HepG2 (cell line): ENCODE measurements around the gene WFDC5. TPM values are rescaled to one million over a fixed set of nuclear protein-coding genes. Genes with fewer than 3 reads are reported as not detected.

Source experiments
- ATM ChIP-seq: fragments of 450-650 bp; IDR thresholded peaks from 2 replicates; pipeline ENCODE4 v1.7.1; 2017; ENCODE audit warnings: mild to moderate bottlenecking, borderline replicate concordance
- CCAR2 ChIP-seq: fragments of 200-400 bp; formaldehyde crosslinking; optimal IDR thresholded peaks from 2 replicates; pipeline ENCODE3; 2018; ENCODE audit warnings: low read depth, mild to moderate bottlenecking, low read length, moderate library complexity
- EEA1 ChIP-seq: sonication (generic); formaldehyde crosslinking; IDR thresholded peaks from 2 replicates; pipeline ENCODE4 v1.5.1; 2020; ENCODE audit warnings: mild to moderate bottlenecking, missing genetic modification reagents, borderline replicate concordance
- FOXJ3 ChIP-seq: sonication (generic); formaldehyde crosslinking; IDR thresholded peaks from 2 replicates; pipeline ENCODE4 v1.4.0; 2020; ENCODE audit warnings: missing genetic modification reagents, mild to moderate bottlenecking, borderline replicate concordance
- JUND ChIP-seq: sonication (generic); formaldehyde crosslinking; IDR thresholded peaks from 2 replicates; pipeline ENCODE4 v1.8.0; 2022; ENCODE audit warnings: mild to moderate bottlenecking, missing genetic modification reagents
- KLF9 ChIP-seq: IDR thresholded peaks from 2 replicates; pipeline ENCODE4 v1.6.1; 2016; ENCODE audit warnings: low read depth
- NR2C2 ChIP-seq: sonication (generic); formaldehyde crosslinking; IDR thresholded peaks from 2 replicates; pipeline ENCODE4 v1.4.0; 2020; ENCODE audit warnings: missing genetic modification reagents, mild to moderate bottlenecking, moderate library complexity, borderline replicate concordance
- REXO4 ChIP-seq: sonication (generic); formaldehyde crosslinking; IDR thresholded peaks from 2 replicates; pipeline ENCODE4 v1.8.0; 2022; ENCODE audit warnings: missing genetic modification reagents, mild to moderate bottlenecking, borderline replicate concordance
- RORA ChIP-seq: sonication (generic); formaldehyde crosslinking; IDR thresholded peaks from 2 replicates; pipeline ENCODE4 v1.5.0; 2020; ENCODE audit warnings: mild to moderate bottlenecking, missing genetic modification reagents, moderate library complexity
- SMAD9 ChIP-seq: sonication (generic); formaldehyde crosslinking; IDR thresholded peaks from 2 replicates; pipeline ENCODE4 v1.5.1; 2020; ENCODE audit warnings: mild to moderate bottlenecking, missing genetic modification reagents
- TMF1 ChIP-seq: sonication (generic); formaldehyde crosslinking; IDR thresholded peaks from 2 replicates; pipeline ENCODE4 v1.8.1; 2022; ENCODE audit warnings: low read depth, missing genetic modification reagents
- XRCC5 ChIP-seq: fragments of 200-400 bp; formaldehyde crosslinking; optimal IDR thresholded peaks from 2 replicates; pipeline ENCODE3; 2017; ENCODE audit warnings: mild to moderate bottlenecking, low read length
- ZBTB38 ChIP-seq: sonication (generic); formaldehyde crosslinking; IDR thresholded peaks from 2 replicates; pipeline ENCODE4 v1.5.1; 2020; ENCODE audit warnings: mild to moderate bottlenecking, missing genetic modification reagents
- ZFP36 ChIP-seq: fragments of 150-350 bp; IDR thresholded peaks from 2 replicates; pipeline ENCODE4 v1.6.1; 2018; ENCODE audit warnings: borderline replicate concordance, low read length, low read depth; ENCODE audit not compliant: partially characterized antibody
- ZNF577 ChIP-seq: sonication (generic); formaldehyde crosslinking; IDR thresholded peaks from 2 replicates; pipeline ENCODE4 v1.4.0; 2020; ENCODE audit warnings: mild to moderate bottlenecking, low read depth, missing genetic modification reagents, borderline replicate concordance
- ZNF879 ChIP-seq: sonication (generic); formaldehyde crosslinking; IDR thresholded peaks from 2 replicates; pipeline ENCODE4 v1.8.1; 2023; ENCODE audit warnings: missing genetic modification reagents
- polyA plus RNA-seq, 8 experiments: library from polyadenylated mRNA; depleted of rRNA in 3 of 8; stranded (reverse) in 7 of 8; unstranded in 1 of 8; fragments of >200 nt; fragmentation: Illumina TruSeq in 4 of 8; extraction: Trizol in 4 of 8; gene quantifications; 2 replicates each; pipeline versions ENCODE4 v1.2.1 to v1.2.3, GENCODE V29; 2011 to 2016; ENCODE audit warnings: low read depth in 4 of 8, missing spikeins in 1 of 8, mixed read lengths in 1 of 8; ENCODE audit not compliant: insufficient read depth in 1 of 8
- total RNA-seq, 5 experiments: library from RNA; depleted of rRNA; stranded (reverse); fragments of >200 nt; fragmentation: Illumina TruSeq; extraction: Trizol; gene quantifications; 2 replicates each; pipeline ENCODE4 v1.2.3, GENCODE V29; 2016; ENCODE audit warnings: low read depth in 1 of 5
- TF ChIP-seq, protein P1 (sequence below): fragments of 450-650 bp; IDR thresholded peaks from 2 replicates; pipeline ENCODE4 v1.6.1; 2017; ENCODE audit warnings: mild to moderate bottlenecking
- TF ChIP-seq, protein P2 (sequence below): sonication (generic); formaldehyde crosslinking; IDR thresholded peaks from 2 replicates; pipeline ENCODE4 v1.4.0; 2020; ENCODE audit warnings: mild to moderate bottlenecking, missing genetic modification reagents
- TF ChIP-seq, protein P3 (sequence below): sonication (generic); formaldehyde crosslinking; IDR thresholded peaks from 2 replicates; pipeline ENCODE4 v1.5.1; 2020; ENCODE audit warnings: missing genetic modification reagents, mild to moderate bottlenecking, borderline replicate concordance

The WFDC5 gene
- total and polyA plus RNA-seq, 2 of the 13 experiments (the other 11 are each of a cell fraction or from before 2014, with no cell fraction given): not detected

DNA sequence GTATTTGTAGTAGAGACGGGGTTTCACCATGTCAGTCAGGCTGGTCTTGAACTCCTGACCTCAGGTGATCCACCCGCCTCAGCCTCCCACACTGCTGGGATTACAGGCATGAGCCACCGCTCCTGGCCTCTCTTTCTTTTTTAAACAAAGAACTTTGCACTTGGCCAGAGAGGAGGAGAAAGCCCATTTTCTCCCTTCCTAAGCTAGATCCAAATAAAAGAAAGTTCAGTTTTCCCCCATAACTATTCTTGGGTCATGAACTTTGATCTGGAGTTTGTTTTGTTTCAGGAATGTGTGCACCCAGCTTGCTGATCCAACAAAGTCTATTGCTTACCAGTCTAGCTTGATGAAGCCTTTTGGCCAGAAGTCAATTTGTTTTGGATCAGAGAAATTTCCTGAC, 37.4 kb downstream of the WFDC5 start (continued):
- TF ChIP-seq, protein P1, sequence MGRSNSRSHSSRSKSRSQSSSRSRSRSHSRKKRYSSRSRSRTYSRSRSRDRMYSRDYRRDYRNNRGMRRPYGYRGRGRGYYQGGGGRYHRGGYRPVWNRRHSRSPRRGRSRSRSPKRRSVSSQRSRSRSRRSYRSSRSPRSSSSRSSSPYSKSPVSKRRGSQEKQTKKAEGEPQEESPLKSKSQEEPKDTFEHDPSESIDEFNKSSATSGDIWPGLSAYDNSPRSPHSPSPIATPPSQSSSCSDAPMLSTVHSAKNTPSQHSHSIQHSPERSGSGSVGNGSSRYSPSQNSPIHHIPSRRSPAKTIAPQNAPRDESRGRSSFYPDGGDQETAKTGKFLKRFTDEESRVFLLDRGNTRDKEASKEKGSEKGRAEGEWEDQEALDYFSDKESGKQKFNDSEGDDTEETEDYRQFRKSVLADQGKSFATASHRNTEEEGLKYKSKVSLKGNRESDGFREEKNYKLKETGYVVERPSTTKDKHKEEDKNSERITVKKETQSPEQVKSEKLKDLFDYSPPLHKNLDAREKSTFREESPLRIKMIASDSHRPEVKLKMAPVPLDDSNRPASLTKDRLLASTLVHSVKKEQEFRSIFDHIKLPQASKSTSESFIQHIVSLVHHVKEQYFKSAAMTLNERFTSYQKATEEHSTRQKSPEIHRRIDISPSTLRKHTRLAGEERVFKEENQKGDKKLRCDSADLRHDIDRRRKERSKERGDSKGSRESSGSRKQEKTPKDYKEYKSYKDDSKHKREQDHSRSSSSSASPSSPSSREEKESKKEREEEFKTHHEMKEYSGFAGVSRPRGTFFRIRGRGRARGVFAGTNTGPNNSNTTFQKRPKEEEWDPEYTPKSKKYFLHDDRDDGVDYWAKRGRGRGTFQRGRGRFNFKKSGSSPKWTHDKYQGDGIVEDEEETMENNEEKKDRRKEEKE: no peak
- TF ChIP-seq SMAD9 (no peak), REXO4 (no peak), NR2C2 (CRISPR knock-in tag) (peak; percentile 79), FOXJ3 (CRISPR knock-in tag) (no peak; the same call in 1 of the 2 replicates), JUND (CRISPR knock-in tag) (no peak), RORA (CRISPR knock-in tag) (no peak), ZNF879 (CRISPR knock-in tag) (no peak), TMF1 (CRISPR knock-in tag) (no peak), CCAR2 (no peak), XRCC5 (no peak), EEA1 (CRISPR knock-in tag) (no peak), ZNF577 (no peak), ATM (no peak), KLF9 (no peak), ZFP36 (no peak), ZBTB38 (no peak)
- TF ChIP-seq, protein P2, sequence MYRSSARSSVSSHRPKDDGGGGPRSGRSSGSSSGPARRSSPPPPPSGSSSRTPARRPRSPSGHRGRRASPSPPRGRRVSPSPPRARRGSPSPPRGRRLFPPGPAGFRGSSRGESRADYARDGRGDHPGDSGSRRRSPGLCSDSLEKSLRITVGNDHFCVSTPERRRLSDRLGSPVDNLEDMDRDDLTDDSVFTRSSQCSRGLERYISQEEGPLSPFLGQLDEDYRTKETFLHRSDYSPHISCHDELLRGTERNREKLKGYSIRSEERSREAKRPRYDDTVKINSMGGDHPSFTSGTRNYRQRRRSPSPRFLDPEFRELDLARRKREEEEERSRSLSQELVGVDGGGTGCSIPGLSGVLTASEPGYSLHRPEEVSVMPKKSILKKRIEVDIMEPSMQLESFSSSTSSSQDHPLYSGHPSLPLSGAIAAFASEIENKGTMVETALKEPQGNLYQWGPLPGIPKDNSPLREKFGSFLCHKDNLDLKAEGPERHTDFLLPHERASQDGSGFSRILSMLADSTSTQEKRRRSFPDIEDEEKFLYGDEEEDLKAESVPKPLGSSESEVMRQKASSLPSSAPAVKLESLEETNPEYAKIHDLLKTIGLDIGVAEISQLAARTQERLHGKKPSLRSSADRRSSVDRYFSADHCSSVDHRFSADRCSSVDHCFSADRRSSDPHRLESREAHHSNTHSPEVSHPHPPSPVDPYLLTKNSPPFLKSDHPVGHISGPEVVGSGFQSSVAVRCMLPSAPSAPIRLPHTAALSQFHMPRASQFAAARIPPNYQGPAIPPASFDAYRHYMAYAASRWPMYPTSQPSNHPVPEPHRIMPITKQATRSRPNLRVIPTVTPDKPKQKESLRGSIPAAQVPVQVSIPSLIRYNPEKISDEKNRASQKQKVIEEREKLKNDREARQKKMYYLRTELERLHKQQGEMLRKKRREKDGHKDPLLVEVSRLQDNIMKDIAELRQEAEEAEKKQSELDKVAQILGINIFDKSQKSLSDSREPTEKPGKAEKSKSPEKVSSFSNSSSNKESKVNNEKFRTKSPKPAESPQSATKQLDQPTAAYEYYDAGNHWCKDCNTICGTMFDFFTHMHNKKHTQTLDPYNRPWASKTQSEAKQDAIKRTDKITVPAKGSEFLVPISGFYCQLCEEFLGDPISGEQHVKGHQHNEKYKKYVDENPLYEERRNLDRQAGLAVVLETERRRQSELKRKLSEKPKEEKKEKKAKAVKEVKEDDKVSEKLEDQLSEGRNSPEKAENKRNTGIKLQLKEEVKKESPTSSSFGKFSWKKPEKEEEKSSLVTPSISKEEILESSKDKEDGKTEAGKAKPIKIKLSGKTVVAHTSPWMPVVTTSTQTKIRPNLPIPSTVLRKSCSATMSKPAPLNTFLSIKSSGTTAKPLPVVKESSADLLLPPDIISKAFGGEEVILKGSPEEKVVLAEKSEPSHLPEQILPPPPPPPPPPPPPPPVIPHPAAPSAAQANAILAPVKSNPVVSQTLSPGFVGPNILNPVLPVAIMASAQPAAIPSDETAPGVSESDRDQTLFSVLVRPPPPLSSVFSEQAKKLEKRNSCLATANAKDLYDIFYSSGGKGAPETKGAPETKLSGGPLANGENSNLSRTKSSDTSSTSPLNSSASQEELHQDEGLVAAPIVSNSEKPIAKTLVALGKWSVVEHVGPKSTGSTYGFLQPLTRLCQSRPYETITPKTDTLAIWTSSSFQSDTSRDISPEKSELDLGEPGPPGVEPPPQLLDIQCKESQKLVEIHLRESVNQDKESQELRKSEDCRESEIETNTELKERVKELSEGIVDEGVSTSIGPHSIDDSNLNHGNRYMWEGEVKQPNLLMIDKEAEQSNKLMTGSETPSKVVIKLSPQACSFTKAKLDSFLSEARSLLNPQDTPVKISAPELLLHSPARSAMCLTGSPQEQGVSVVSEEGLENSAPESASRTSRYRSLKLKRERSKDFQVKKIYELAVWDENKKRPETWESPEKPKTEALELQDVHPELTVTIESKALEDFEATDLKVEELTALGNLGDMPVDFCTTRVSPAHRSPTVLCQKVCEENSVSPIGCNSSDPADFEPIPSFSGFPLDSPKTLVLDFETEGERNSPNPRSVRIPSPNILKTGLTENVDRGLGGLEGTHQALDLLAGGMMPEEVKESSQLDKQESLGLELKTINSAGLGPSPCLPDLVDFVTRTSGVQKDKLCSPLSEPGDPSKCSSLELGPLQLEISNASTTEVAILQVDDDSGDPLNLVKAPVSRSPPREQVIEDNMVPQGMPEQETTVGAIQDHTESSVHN (CRISPR knock-in tag): no peak
- TF ChIP-seq, protein P3, sequence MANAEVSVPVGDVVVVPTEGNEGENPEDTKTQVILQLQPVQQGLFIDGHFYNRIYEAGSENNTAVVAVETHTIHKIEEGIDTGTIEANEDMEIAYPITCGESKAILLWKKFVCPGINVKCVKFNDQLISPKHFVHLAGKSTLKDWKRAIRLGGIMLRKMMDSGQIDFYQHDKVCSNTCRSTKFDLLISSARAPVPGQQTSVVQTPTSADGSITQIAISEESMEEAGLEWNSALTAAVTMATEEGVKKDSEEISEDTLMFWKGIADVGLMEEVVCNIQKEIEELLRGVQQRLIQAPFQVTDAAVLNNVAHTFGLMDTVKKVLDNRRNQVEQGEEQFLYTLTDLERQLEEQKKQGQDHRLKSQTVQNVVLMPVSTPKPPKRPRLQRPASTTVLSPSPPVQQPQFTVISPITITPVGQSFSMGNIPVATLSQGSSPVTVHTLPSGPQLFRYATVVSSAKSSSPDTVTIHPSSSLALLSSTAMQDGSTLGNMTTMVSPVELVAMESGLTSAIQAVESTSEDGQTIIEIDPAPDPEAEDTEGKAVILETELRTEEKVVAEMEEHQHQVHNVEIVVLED (CRISPR knock-in tag): no peak; the same call in 1 of the 2 replicates
